ENCODE measurements around the gene GABRG3. TPM values are rescaled to one million over a fixed set of nuclear protein-coding genes. Genes with fewer than 3 reads are reported as not detected.

The GABRG3 gene
- polyA plus RNA-seq, 1 donor (not counting 4 experiments of a cell fraction or from before 2014, with no cell fraction given): not detected

DNA sequence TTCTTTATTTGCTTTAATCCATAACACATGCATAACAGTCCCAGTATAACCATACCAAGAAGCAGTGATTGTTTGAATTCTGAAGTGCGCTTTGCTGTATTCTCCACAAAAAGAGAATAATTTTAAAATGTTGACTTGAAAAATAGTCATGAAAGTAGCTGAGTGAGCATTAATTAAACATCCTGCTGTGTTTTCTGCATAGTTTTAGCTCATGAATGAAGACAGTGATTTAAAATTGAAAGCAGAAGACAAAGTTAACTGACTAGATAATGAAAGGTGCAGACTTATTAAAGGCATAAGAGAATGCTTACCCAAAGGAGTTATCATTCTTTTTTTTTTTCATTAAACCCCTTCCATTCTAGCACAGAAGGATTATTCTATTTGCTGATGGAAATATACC lies 143.5 kb downstream of the GABRG3 start:
- Histone ChIP-seq H2AFZ (ENCODE audit: control insufficient read depth, low read length) (no peak overlapping the region), H3K4me3 (ENCODE audit: control insufficient read depth in 2 of 3, extremely low read depth in 1 of 3, insufficient read depth in 2 of 3, low read depth in 1 of 3, low read length in 3 of 3) (no peak overlapping the region), H3K9me1 (ENCODE audit: control insufficient read depth, extremely low read depth, insufficient read depth, low read length) (no peaks in the 10 kb centered on the region), H3K27ac (ENCODE audit: control insufficient read depth, insufficient read depth, low read length) (no peak overlapping the region), H3K36me3 (ENCODE audit: control insufficient read depth in 2 of 2, extremely low read depth in 1 of 2, insufficient read depth in 2 of 2, low read length in 2 of 2) (no peaks in the 10 kb centered on the region), H4K20me1 (ENCODE audit: control insufficient read depth, extremely low read depth, insufficient read depth, low read length) (no peaks in the 10 kb centered on the region), H3K4me1 (ENCODE audit: control insufficient read depth, extremely low read depth, insufficient read depth, low read length) (no peaks in the 10 kb centered on the region), H3K79me2 (ENCODE audit: control insufficient read depth, insufficient read depth, low read length) (no peaks in the 10 kb centered on the region), H3K9ac (ENCODE audit: control insufficient read depth, extremely low read depth, insufficient read depth, low read length) (no peak overlapping the region), H3K27me3 (ENCODE audit: control insufficient read depth, extremely low read depth, insufficient read depth, low read length) (no peaks in the 10 kb centered on the region), H3K9me3 (ENCODE audit: control insufficient read depth, low read depth, low read length) (peaks cover 2% of the 10 kb centered on the region), H3K4me2 (ENCODE audit: control insufficient read depth, extremely low read depth, insufficient read depth, low read depth, low read length) (no peak overlapping the region)
- DNase-seq (ENCODE audit: low read depth, low spot score) (no peak), FAIRE-seq (no peak)
- dilution Hi-C loops (cut with MboI; ENCODE audit: extremely low pct_ligation_motif_present, low sequenced_read_pairs): no loop called here
- TF ChIP-seq EZH2 (IDR thresholded peaks at IDR 0.05; ENCODE audit: low read length): no peak
- TF ChIP-seq, protein P1, sequence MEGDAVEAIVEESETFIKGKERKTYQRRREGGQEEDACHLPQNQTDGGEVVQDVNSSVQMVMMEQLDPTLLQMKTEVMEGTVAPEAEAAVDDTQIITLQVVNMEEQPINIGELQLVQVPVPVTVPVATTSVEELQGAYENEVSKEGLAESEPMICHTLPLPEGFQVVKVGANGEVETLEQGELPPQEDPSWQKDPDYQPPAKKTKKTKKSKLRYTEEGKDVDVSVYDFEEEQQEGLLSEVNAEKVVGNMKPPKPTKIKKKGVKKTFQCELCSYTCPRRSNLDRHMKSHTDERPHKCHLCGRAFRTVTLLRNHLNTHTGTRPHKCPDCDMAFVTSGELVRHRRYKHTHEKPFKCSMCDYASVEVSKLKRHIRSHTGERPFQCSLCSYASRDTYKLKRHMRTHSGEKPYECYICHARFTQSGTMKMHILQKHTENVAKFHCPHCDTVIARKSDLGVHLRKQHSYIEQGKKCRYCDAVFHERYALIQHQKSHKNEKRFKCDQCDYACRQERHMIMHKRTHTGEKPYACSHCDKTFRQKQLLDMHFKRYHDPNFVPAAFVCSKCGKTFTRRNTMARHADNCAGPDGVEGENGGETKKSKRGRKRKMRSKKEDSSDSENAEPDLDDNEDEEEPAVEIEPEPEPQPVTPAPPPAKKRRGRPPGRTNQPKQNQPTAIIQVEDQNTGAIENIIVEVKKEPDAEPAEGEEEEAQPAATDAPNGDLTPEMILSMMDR (optimal IDR thresholded peaks at IDR 0.05 in 1 of 3, IDR thresholded peaks at IDR 0.05 in 1 of 3, conservative IDR thresholded peaks at IDR 0.05 in 1 of 3; ENCODE audit: extremely low read depth in 1 of 3, insufficient read depth in 2 of 3, low read length in 3 of 3): no peak

DNA sequence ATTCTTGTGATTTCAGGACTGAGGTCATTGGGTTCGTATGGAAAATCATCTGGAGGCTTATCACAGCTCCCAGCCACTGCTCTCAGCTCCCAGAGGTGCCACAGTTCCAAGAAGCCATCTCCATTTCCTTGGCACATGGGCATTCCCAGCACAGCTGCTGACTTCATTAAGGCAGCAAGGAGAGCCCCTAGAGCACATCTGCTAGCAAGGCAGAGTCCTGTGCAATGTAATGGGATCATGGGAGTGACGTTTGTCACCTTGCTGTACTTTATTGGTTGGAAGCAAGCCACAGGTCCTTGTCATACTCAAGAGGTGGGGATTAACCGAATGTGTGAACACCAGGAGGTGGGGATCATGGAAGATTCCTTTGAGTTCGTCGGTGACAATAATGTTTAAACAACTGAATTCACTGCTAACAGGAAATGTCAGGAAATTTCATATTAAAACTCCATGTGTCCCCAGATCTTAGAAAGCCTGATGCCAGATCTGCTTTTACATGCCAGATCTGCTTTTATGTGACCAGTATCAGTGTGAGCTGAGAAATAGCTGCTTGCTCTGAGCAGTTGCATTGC lies 148.8 kb downstream of the GABRG3 start:
- DNase-seq (ENCODE audit: low read depth, low spot score) (no peak), FAIRE-seq (no peak)
- dilution Hi-C loops (cut with MboI; ENCODE audit: extremely low pct_ligation_motif_present, low sequenced_read_pairs): no loop called here
- Histone ChIP-seq H3K27me3 (ENCODE audit: control insufficient read depth, extremely low read depth, insufficient read depth, low read length) (no peaks in the 10 kb centered on the region), H3K27ac (ENCODE audit: control insufficient read depth, insufficient read depth, low read length) (no peak overlapping the region), H3K9me1 (ENCODE audit: control insufficient read depth, extremely low read depth, insufficient read depth, low read length) (no peaks in the 10 kb centered on the region), H3K4me2 (ENCODE audit: control insufficient read depth, extremely low read depth, insufficient read depth, low read depth, low read length) (no peak overlapping the region), H4K20me1 (ENCODE audit: control insufficient read depth, extremely low read depth, insufficient read depth, low read length) (no peaks in the 10 kb centered on the region), H3K4me1 (ENCODE audit: control insufficient read depth, extremely low read depth, insufficient read depth, low read length) (no peaks in the 10 kb centered on the region), H3K36me3 (ENCODE audit: control insufficient read depth in 2 of 2, extremely low read depth in 1 of 2, insufficient read depth in 2 of 2, low read length in 2 of 2) (no peaks in the 10 kb centered on the region), H3K9ac (ENCODE audit: control insufficient read depth, extremely low read depth, insufficient read depth, low read length) (no peak overlapping the region), H3K9me3 (ENCODE audit: control insufficient read depth, low read depth, low read length) (peaks cover 4% of the 10 kb centered on the region), H3K79me2 (ENCODE audit: control insufficient read depth, insufficient read depth, low read length) (no peaks in the 10 kb centered on the region), H2AFZ (ENCODE audit: control insufficient read depth, low read length) (no peak overlapping the region), H3K4me3 (ENCODE audit: control insufficient read depth in 2 of 3, extremely low read depth in 1 of 3, insufficient read depth in 2 of 3, low read depth in 1 of 3, low read length in 3 of 3) (no peak overlapping the region)
- no peak for TF ChIP-seq EZH2 (IDR thresholded peaks at IDR 0.05; ENCODE audit: low read length)
- TF ChIP-seq, protein P1 (optimal IDR thresholded peaks at IDR 0.05 in 1 of 3, IDR thresholded peaks at IDR 0.05 in 1 of 3, conservative IDR thresholded peaks at IDR 0.05 in 1 of 3; ENCODE audit: extremely low read depth in 1 of 3, insufficient read depth in 2 of 3, low read length in 3 of 3): no peak
